GM18526 (cell line): Measurements from ENCODE around the gene METTL8.

Experiments used
- POLR2A ChIP-seq: IDR thresholded peaks from 3 replicates; pipeline ENCODE4 v1.6.1; 2011; ENCODE audit not compliant: insufficient read length; ENCODE audit errors: extremely low read depth

The METTL8 gene

DNA sequence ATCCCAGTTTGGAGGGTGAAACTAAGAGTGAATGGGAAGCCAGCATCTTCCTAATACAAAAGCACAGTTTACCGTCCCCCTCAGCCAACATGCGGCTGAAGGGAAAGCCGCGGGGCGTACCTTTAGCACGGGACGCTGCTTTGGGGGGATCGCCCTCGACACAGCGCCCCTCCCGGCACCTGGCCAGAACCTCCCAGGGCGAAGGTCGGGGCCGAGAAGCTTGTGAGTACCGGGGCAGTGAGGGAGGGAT lies at the start of gene METTL8:
TSS of gene METTL8 (minus strand) at position 228 of the 250 bp plus-strand sequence. CDS start 41,805 bp downstream, outside the sequence.
- TF ChIP-seq POLR2A: peak; percentile 85

DNA sequence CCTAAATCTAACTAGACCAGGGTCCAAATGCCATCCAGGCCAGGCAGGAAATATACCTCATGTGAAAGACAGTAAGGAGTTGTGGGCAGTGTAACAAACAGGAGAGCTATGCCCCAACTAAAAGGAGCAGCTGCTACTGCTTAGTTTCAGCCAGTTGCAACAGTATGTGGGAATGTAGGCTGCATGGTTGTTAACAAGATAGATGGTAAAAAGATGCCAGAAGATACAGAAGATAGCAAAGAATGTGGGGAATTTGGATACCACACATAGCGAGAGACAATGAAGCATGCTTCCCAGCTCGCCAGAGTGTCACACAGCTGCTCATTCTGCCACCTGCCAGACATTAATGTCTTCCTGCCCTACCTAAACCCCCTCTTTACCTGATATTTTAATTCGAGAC lies 49.1 kb upstream of the METTL8 start:
- TF ChIP-seq POLR2A: no peak

- no peak for TF ChIP-seq POLR2A
Observed at GRCh38 chr2:171482308-171482707, 48.5 kb upstream of the METTL8 start.

DNA sequence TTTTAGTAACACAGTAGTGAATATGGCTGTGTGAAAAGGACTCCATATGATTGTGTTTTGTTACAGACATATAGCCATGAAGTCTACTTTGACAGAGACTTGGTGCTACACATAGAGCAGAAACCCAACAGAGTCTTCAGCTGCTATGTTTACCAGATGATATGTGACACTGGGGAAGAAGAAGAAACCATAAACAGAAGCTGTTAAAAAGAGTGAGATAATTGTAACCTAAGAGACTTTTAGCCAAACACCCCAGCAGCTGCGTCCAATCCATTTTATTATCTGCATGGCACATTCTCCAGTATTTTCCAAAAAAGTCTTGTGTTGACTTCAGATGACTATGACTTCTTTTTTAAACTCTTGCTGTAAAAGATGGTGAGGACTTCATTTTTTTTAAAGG lies 47.1 kb upstream of the METTL8 start:
- no peak for TF ChIP-seq POLR2A

DNA sequence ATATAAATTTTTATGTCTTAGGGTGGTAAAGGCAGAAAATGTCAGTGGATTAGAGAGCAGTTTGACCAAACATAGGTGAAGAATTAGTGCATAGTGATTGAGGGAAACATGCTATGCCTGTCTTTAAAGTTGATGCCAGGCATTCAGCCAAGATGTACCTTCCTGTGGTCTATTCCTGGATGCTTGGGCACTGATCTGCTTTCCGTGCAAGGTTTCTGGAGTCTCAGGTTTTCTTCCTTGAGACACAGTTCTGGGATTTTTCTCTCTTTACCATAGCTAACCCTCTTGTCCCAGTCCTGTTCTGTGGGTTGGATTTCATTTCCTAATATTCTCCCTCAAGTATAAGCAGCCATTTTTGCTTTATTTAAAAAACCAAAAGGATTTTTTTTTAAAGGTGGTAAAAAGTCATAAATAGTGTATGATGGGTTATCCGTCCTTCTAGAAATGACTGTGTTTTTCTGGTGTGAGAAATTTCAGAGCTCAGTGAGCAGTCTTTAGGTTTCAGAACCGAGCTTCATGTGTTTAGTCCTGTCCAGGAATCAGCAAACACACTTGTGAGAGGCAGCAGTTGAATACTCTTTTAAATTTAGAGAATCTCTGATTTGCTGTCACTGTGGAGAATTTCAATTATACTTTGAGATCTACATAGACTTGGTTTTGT lies 45.5 kb upstream of the METTL8 start:
- TF ChIP-seq POLR2A: no peak

GRCh38 chr2:171478345-171478744 lies 44.6 kb upstream of the METTL8 start:
- no peak for TF ChIP-seq POLR2A

DNA sequence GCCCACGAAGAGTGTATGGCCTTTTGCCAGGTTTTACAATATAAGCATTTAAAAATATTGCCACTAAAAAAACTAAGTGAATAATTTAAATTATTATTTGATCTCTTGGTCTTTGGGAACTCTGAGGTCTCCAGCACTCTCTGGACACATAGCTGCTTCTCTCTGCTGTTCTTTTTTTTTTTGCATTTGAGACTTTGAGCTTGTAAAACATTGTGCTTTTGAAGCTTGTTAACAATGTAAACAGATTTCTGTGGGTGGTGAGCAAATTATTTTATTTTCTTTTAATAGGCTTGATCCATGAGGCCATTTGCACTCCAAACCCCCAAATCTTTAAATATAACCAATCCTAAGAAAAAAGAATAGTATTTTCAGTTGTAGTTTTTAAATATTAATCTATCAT lies 42.2 kb upstream of the METTL8 start:
- TF ChIP-seq POLR2A: no peak

- no peak for TF ChIP-seq POLR2A
Observed at GRCh38 chr2:171470129-171470528, 36.3 kb upstream of the METTL8 start.

GRCh38 chr2:171469176-171469575 lies 35.4 kb upstream of the METTL8 start:
- TF ChIP-seq POLR2A: no peak

GRCh38 chr2:171460537-171460936 lies 26.7 kb upstream of the METTL8 start:
- no peak for TF ChIP-seq POLR2A

GRCh38 chr2:171459498-171459897 lies 25.7 kb upstream of the METTL8 start:
- no peak for TF ChIP-seq POLR2A

DNA sequence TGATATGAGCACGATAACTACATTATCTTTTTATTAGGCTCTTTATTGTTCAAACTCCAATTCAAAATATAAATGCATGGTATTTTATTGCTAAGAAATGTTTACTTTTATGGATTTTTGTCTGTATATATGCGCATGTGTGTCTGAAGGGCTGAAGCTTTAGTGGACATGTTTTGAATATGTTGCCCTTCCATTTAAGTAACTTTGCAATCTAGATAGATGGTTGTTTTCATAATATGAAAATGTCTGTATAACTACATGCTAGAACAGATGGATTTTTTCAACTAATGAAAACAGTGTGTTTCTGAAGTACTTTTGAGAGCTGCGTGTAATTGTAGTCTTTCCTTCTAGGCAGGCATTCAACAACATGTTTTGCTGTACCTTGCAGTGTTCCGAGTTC lies 19.0 kb upstream of the METTL8 start:
- TF ChIP-seq POLR2A: no peak

DNA sequence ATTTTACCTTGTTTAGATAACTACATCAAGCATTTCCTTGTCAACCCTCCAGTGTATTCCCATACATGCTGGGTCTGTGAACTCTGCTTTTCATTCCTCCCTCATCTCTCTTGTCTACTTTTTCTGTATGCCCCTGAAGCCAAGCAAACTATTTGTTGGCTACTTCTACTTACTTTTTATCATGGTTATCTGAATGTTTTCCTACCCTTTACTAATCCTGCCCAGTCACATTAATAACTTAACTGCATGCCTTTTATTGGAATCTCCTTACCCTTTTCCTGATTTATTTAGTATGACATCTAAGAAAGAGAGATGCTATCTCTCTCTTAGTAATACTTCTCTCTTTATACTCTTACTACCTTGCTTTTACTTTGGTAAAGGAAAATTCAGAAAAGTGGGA lies 17.3 kb upstream of the METTL8 start:
- TF ChIP-seq POLR2A: no peak

DNA sequence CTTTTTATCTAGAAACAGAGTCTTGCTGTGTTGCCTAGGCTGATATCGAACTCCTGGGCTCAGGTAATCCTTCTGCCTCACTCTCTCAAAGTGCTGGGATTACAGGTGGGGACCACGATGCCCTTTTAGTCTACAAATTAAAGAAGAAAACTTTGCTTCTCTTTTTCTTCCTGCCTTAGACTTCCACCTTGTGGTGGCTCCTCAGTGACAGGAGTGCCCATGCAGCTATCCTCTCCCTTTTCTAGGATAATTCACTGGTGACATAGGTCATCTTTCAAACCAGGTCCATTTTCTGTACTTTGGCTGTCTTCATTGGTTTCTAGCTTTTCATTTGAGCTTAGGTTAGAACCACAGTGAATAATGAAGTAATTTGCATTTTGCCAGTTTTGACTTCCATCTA lies 13.9 kb upstream of the METTL8 start:
- TF ChIP-seq POLR2A: no peak

DNA sequence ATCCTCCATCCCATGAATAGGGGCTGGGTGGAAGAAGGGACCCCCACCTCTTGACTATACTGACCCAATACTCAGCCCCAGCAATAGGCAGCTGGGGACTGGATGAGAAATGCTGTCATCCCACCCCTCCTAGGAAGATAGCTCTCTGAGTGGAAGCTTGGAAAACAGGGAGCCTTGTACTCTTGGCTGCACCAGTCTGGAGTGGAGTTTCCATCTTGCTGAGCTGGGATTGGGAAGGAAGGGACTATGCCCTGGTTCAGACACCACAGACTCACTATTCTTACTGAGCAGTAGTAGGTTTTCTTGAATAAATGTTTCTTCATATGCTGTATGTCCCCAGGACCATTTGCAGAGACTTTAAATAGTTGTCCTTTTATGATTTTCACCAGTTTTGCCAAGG lies 7.7 kb upstream of the METTL8 start:
- TF ChIP-seq POLR2A: no peak

GRCh38 chr2:171436307-171436706 lies 2.5 kb upstream of the METTL8 start:
- TF ChIP-seq POLR2A: no peak
